AG04450 (cell line): ENCODE results near the gene MAP1S. TPM values are rescaled to one million over a fixed set of nuclear protein-coding genes. Genes with fewer than 3 reads are reported as not detected.

Experiments
- CTCF ChIA-PET: fragments of 300-600, 350-600 bp; formaldehyde crosslinking; extraction: SDS; loops from one replicate; lab custom pipeline; 2022; ENCODE audit warnings: antibody characterized with exemption, inconsistent platforms; lab: Charles Lee
- POLR2A ChIA-PET: fragments of 350-600 bp; formaldehyde crosslinking; extraction: SDS; loops from one replicate; lab custom pipeline; 2021; ENCODE audit warnings: antibody characterized with exemption, inconsistent platforms; lab: Yijun Ruan, JAX
- DNase-seq: peaks from one replicate; pipeline ENCODE4 v3.0.0-alpha.2; 2011; ENCODE audit warnings: low read depth, low spot score
- H3K27ac ChIP-seq: one replicate; pipeline ENCODE4 v1.5.1; 2012; ENCODE audit warnings: low read depth, low read length, control low read depth
- H3K27me3 ChIP-seq: one replicate; pipeline ENCODE4 v1.6.0; 2012; ENCODE audit warnings: low read length; ENCODE audit not compliant: control insufficient read depth, insufficient read depth
- H3K4me3 ChIP-seq: 2 replicates; pipeline ENCODE4 v1.5.1; 2011; ENCODE audit warnings: mild to moderate bottlenecking, low read depth, low read length, control low read depth
- H3K9me3 ChIP-seq: 2 replicates; pipeline ENCODE4 v1.5.1; 2012; ENCODE audit warnings: low read length; ENCODE audit not compliant: control insufficient read depth, insufficient read depth
- polyA minus RNA-seq: library from RNA; depleted of rRNA, polyadenylated mRNA; stranded (reverse); fragments of >200 nt; gene quantifications from 2 replicates; pipeline ENCODE4 v1.2.3, GENCODE V29; 2011; rRNA and poly(A)+ RNA removed
- polyA plus RNA-seq: library from polyadenylated mRNA; depleted of rRNA; stranded (reverse); fragments of >200 nt; gene quantifications from 2 replicates; pipeline ENCODE4 v1.2.3, GENCODE V29; 2011; rRNA removed
- TF ChIP-seq, protein P1 (sequence below): IDR thresholded peaks from 2 replicates; pipeline ENCODE4 v1.5.1; 2011; ENCODE audit warnings: low read depth, low read length, control low read depth, inconsistent platforms

The MAP1S gene, protein sequence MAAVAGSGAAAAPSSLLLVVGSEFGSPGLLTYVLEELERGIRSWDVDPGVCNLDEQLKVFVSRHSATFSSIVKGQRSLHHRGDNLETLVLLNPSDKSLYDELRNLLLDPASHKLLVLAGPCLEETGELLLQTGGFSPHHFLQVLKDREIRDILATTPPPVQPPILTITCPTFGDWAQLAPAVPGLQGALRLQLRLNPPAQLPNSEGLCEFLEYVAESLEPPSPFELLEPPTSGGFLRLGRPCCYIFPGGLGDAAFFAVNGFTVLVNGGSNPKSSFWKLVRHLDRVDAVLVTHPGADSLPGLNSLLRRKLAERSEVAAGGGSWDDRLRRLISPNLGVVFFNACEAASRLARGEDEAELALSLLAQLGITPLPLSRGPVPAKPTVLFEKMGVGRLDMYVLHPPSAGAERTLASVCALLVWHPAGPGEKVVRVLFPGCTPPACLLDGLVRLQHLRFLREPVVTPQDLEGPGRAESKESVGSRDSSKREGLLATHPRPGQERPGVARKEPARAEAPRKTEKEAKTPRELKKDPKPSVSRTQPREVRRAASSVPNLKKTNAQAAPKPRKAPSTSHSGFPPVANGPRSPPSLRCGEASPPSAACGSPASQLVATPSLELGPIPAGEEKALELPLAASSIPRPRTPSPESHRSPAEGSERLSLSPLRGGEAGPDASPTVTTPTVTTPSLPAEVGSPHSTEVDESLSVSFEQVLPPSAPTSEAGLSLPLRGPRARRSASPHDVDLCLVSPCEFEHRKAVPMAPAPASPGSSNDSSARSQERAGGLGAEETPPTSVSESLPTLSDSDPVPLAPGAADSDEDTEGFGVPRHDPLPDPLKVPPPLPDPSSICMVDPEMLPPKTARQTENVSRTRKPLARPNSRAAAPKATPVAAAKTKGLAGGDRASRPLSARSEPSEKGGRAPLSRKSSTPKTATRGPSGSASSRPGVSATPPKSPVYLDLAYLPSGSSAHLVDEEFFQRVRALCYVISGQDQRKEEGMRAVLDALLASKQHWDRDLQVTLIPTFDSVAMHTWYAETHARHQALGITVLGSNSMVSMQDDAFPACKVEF
- 8.2 and 14.3 TPM in 2 replicates for polyA plus RNA-seq
- 24.8 and 32.0 TPM in 2 replicates for polyA minus RNA-seq

DNA sequence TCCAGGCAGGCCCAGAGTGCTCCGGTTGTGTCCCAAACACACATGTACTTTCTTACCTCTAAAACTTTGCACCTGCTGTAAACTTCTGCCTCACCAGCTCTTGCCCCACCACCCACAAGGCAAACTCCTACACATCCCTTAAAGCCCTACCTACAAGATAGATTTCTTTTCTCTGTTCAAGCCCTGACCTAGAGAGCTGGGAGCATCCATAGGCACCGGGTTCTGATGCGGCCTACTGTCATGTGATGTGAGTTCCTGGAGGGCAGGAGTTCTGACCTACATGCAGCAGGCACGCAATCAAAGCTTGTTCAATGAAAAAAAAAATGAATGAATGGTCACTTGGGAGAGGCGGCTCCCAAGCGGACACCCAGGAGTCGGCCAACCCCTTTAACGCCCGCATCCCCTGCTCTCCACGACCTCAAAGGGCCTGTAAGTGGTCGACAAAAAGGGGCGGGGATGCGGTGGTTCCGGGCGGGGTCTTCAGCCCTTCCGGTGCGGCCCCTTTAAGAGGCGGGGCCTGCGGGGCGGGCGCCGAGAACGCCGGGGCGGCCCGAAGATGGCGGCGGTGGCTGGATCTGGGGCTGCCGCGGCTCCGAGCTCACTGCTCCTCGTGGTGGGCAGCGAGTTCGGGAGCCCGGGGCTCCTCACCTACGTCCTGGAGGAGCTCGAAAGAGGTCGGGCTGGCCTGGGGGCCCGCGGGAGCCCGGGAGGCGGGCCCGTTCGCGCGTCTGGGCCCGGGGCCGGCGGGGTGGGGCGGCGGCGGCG, at the start of gene MAP1S:
Gene MAP1S, plus strand, starts transcription at position 534 of the 765 bp plus-strand sequence. Its CDS starts 23 bp downstream, at position 557.
- no peak within 1 kb of the TSS for H3K27ac ChIP-seq
- ChIA-PET CTCF (interaction anchor here (1.0 to 2.2 kb wide), 2 partner anchors 48 to 140 kb away, joined by 4 to 12 read pairs; partner anchors contain the start of gene RPL18A), POLR2A (interaction anchor here (0.6 to 1.0 kb wide), 3 partner anchors 23 to 225 kb away, joined by 3 to 5 read pairs (median 4); no protein-coding TSS in a partner anchor)

DNA sequence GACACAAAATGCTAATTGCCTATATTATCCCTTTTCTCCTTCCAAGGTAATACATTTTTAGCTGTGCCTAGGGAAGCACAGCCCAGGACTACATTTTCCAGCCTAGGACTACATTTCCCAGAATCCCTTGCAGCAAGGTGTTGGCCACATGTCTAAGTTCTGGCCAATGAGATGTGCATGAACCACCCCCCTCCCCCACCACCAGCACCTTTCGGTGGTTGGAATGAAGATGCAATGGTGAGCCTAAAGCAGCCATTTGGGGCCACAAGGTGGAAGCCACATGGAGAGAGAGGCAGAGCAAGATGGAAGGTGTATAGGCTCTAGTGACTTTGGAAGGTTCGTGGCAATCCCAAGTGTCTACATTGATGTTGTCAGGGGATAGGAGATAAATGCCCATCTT, 47.4 kb upstream of the MAP1S start:
- CTCF ChIA-PET: no interaction called here

More for the DNA sequence above, at the start of gene MAP1S:
- no peak for DNase-seq
- TF ChIP-seq, protein P1, sequence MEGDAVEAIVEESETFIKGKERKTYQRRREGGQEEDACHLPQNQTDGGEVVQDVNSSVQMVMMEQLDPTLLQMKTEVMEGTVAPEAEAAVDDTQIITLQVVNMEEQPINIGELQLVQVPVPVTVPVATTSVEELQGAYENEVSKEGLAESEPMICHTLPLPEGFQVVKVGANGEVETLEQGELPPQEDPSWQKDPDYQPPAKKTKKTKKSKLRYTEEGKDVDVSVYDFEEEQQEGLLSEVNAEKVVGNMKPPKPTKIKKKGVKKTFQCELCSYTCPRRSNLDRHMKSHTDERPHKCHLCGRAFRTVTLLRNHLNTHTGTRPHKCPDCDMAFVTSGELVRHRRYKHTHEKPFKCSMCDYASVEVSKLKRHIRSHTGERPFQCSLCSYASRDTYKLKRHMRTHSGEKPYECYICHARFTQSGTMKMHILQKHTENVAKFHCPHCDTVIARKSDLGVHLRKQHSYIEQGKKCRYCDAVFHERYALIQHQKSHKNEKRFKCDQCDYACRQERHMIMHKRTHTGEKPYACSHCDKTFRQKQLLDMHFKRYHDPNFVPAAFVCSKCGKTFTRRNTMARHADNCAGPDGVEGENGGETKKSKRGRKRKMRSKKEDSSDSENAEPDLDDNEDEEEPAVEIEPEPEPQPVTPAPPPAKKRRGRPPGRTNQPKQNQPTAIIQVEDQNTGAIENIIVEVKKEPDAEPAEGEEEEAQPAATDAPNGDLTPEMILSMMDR: no peak
- H3K4me3 ChIP-seq: peak within 1 kb of the TSS; percentile 87
- H3K9me3 ChIP-seq: no peaks in the 10 kb centered on the region; the same call in 1 of the 2 replicates
- H3K27me3 ChIP-seq: no peaks in the 10 kb centered on the region

DNA sequence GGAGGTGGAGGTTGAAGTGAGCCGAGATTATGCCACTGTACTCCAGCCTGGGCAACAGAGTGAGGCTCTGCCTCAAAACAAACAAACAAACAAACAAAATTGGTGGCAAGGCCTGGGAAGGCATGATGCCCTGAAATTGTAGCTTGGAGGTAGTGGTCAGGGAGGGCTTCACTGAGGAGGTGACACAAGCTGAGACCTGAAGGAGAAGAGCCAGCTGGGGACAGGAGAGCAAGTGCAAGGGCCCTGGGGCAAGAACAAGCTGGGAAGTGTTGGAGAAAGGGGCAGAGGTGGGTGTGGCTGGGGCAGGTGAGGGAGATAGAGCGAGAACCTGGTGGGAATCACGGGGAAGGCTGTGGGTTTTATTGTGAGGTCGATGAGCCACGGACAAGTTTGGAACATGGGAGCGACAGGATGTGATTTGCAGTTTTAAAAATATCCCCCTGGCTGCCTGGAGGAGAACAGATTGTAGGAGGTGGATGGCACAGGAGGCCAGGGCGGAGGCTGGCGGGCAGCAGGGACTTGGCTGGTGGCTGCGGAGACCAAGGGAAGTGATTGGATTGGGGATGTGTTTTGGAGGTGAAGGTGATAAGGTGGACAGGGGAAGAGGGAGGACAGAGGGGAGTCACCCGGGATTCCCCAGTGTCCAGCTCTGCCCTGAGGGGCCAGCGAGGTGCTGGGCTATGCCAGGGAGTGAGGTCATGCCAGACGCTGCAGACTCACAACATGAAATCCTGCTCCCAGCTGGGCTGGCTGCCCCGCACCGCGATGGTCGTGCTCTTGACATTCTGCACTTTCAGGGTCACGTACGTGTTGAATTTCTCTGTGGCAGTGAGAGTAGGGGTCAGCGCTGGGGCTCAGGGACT, 45.1 kb upstream of the MAP1S start:
- no peak for DNase-seq
- CTCF ChIA-PET: no interaction called here
- TF ChIP-seq, protein P1: no peak
- POLR2A ChIA-PET: no interaction called here
- Histone ChIP-seq H3K27me3 (no peaks in the 10 kb centered on the region), H3K9me3 (no peaks in the 10 kb centered on the region), H3K4me3 (no peak overlapping the region), H3K27ac (no peak overlapping the region)

More for the DNA sequence above, 47.4 kb upstream of the MAP1S start:
- Histone ChIP-seq H3K9me3 (no peaks in the 10 kb centered on the region), H3K27me3 (no peaks in the 10 kb centered on the region), H3K4me3 (no peak overlapping the region), H3K27ac (no peak overlapping the region)
- no peak for DNase-seq
- TF ChIP-seq, protein P1: no peak
- POLR2A ChIA-PET: no interaction called here

DNA sequence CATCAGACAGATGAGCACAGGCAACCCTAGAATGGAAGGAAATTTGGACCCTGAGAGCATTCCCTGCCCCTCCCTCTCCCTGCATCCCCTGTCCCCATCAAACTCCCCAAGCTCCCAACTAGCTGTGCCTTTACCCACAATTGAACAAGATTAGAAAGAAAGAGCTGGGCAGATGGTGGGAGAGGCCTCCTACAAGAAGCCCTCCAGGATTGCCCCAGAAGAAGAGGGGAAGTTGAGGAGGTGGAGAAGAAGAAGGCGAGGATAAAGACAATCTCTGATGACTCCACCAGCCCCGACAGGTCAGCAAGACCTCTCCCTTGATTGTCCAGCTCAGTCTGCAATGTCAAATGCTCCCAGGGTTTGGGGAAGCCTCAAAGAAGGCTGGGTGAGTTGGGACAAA, 43.0 kb upstream of the MAP1S start:
- peaks cover 4% of the 10 kb centered on the region for H3K27me3 ChIP-seq
- no peaks in the 10 kb centered on the region; the same call in 1 of the 2 replicates for H3K9me3 ChIP-seq
- CTCF ChIA-PET: no interaction called here
- DNase-seq: no peak
- POLR2A ChIA-PET: no interaction called here
- H3K4me3 ChIP-seq: no peak overlapping the region
- H3K27ac ChIP-seq: no peak overlapping the region
- TF ChIP-seq, protein P1: no peak
